ENCODE data around the gene LDAH. TPM values are rescaled to one million over a fixed set of nuclear protein-coding genes. Genes with fewer than 3 reads are reported as not detected.

The LDAH gene
- total RNA-seq, 3 donors from 2014 or later = 15.2 to 20.8 (median 18.8) TPM

DNA sequence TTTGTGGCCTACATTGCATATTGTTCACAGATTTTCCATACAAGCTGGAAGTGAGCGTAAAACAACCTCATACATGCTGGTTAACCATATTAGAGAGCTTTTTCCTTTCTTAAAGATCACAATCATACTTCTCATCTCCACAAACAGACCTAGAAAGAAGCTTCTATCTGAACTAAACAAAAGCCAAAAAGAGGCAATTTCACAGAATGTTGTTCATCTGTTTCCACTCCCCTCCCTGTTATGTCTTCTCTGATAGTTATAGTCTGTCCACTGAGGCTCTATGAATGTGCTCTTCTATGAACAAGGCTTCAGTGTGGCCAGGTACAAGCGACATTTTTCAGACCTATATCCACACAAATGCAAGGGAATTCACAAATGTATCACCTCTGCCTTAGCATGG is 63.4 kb downstream of the LDAH start:
- H3K4me1 ChIP-seq (ENCODE audit: low read depth) = no peaks in the 10 kb centered on the region
- intact Hi-C loops (cut with DNase I, micrococcal nuclease) = no loop called here
- TF ChIP-seq, protein P1, sequence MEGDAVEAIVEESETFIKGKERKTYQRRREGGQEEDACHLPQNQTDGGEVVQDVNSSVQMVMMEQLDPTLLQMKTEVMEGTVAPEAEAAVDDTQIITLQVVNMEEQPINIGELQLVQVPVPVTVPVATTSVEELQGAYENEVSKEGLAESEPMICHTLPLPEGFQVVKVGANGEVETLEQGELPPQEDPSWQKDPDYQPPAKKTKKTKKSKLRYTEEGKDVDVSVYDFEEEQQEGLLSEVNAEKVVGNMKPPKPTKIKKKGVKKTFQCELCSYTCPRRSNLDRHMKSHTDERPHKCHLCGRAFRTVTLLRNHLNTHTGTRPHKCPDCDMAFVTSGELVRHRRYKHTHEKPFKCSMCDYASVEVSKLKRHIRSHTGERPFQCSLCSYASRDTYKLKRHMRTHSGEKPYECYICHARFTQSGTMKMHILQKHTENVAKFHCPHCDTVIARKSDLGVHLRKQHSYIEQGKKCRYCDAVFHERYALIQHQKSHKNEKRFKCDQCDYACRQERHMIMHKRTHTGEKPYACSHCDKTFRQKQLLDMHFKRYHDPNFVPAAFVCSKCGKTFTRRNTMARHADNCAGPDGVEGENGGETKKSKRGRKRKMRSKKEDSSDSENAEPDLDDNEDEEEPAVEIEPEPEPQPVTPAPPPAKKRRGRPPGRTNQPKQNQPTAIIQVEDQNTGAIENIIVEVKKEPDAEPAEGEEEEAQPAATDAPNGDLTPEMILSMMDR (IDR thresholded peaks at IDR 0.05) = no peak
- no peak overlapping the region for H3K4me3 ChIP-seq
- H3K36me3 ChIP-seq (ENCODE audit: low read depth) = no peaks in the 10 kb centered on the region
- ATAC-seq = no peak
- no peak for DNase-seq
- no peaks in the 10 kb centered on the region for H3K9me3 ChIP-seq

DNA sequence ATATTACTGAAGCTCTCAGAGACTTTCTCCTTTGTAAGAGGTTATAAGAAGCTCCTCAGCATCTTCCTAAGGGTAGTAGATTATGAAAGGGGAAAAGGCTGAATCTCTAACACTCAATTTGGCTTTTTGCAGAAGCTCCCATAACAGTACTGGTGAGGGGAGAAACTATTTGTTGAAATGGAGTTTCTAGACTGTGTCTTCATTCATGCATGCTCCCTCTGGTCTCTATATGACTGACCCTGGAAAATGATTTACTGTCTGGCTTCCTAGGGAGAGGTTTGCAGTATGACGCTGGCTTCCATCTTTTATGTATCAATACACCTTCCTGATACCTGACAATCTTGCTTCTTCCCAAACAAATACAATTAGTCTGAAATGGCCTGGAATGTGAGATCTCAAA is 63.9 kb downstream of the LDAH start:
- TF ChIP-seq, protein P1 (IDR thresholded peaks at IDR 0.05) = no peak
- ATAC-seq (no peak), DNase-seq (no peak)
- intact Hi-C loops (cut with DNase I, micrococcal nuclease) = no loop called here
- Histone ChIP-seq H3K36me3 (ENCODE audit: low read depth) (no peaks in the 10 kb centered on the region), H3K9me3 (no peaks in the 10 kb centered on the region), H3K4me1 (ENCODE audit: low read depth) (no peaks in the 10 kb centered on the region), H3K4me3 (no peak overlapping the region)

DNA sequence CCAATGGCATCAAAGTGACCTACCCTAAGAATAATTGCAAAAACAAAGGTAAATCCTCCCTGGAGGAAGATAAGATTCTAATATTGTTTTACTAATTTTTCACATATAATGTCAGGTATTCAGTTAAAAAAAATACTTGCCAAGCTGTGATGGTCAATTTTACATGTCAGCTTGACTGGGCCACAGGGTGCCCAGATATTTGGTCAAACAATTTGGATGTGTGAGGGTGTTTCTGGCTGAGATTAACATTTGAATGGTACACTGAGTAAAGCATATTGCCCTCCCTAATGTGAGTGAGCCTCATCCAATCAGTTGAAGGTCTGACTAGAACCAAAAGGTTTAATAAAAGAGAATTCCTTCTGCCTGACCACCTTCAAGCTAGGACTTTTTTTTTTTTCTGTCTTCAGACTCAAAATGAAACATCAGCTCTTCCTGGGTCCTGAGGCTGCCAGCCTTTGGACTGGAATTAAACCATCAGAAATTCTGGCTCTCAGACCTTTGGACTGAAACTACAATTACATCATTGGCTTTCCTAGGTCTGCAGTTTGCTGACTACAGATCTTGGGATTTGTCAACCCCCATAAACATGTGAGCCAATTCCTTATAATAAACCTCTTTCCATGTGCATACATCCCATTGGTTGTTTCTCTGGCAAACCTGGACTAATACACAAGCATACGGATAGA is 65.4 kb downstream of the LDAH start:
- TF ChIP-seq, protein P1 (IDR thresholded peaks at IDR 0.05) = no peak
- peaks cover 2% of the 10 kb centered on the region for H3K9me3 ChIP-seq
- DNase-seq = no peak
- H3K36me3 ChIP-seq (ENCODE audit: low read depth) = no peaks in the 10 kb centered on the region
- peak; percentile 36 for ATAC-seq
- intact Hi-C loops (cut with DNase I, micrococcal nuclease) = no loop called here
- no peak overlapping the region for H3K4me3 ChIP-seq
- H3K4me1 ChIP-seq (ENCODE audit: low read depth) = no peaks in the 10 kb centered on the region

DNA sequence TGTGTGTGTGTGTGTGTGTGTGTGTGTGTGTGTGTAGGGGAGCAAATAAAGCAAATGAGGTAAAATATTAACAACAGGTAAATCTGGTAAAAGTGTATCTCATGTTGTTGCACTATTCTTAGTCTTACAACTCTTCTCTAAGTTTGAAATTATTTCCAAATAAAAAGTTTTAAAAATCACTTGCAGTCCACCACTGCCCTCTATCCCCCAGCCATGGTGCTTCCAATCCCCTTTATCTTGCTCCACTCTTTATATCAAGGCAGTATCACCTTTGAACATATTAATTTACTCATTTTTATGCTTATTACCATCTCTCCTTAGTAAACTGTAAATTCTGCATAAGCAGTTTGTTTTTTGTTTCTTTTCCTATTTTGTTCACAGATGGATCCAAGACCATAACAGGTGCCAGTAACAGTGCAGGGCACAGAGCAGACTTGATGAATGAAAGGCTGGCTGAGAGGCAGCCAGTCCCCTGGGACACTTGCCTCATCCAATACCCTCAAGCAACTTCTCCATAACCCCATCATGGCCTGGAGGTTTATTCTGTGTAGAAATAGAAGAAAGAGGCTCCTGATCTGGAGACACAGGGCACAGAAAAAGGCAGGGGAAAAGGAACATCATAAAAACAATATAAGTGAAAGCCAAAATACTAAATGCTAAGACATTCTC is 67.6 kb downstream of the LDAH start:
- no peak for ATAC-seq

DNA sequence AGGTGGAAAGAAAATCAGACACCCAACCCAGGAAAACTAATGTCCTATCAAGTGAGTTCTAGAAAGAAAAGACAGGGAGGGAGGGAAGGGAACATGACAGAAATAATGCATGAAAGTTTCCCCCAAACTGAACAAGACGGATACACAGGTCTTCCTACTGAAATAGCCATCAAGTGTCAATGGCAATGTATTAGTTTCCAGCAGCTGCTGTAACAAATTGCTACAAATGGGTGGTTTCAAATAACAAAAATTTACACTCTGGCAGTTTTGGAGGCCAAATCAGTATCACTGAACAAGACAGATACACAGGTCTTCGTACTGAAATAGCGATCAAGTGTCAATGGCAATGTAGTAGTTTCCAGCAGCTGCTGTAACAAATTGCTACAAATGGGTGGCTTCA is 70.6 kb downstream of the LDAH start:
- TF ChIP-seq, protein P1 (IDR thresholded peaks at IDR 0.05) = no peak
- H3K4me1 ChIP-seq (ENCODE audit: low read depth) = no peaks in the 10 kb centered on the region
- no peak overlapping the region for H3K4me3 ChIP-seq
- ATAC-seq (no peak), DNase-seq (no peak)
- peaks cover 6% of the 10 kb centered on the region for H3K9me3 ChIP-seq
- no peaks in the 10 kb centered on the region for H3K36me3 ChIP-seq (ENCODE audit: low read depth)
- intact Hi-C loops (cut with DNase I, micrococcal nuclease) = no loop called here

More for the DNA sequence above, 67.6 kb downstream of the LDAH start:
- TF ChIP-seq, protein P1 (IDR thresholded peaks at IDR 0.05) = no peak
- Histone ChIP-seq H3K4me3 (no peak overlapping the region), H3K4me1 (ENCODE audit: low read depth) (no peaks in the 10 kb centered on the region), H3K9me3 (peaks cover 6% of the 10 kb centered on the region), H3K36me3 (ENCODE audit: low read depth) (no peaks in the 10 kb centered on the region)
- intact Hi-C loops (cut with DNase I, micrococcal nuclease) = no loop called here
- no peak for DNase-seq

Data from mucosa of descending colon (tissue), 3 donors.